ENCODE results near the gene GNB1L. TPM values are rescaled to one million over a fixed set of nuclear protein-coding genes. Genes with fewer than 3 reads are reported as not detected.

GNB1L gene
- polyA plus RNA-seq, 1 donor from 2014 or later, result 16.5 TPM

GRCh38 chr22:19864538-19865106 is 9.9 kb upstream of the GNB1L start:
- Histone ChIP-seq H3K79me2 (replicated peaks; ENCODE audit: insufficient read depth, low read length) (no peaks in the 10 kb centered on the region), H3K27me3 (ENCODE audit: insufficient read depth, low read depth, low read length) (no peaks in the 10 kb centered on the region), H3F3A (ENCODE audit: insufficient read depth, low read length, poor library complexity, severe bottlenecking) (no peaks in the 10 kb centered on the region), H3K9me2 (ENCODE audit: insufficient read depth, low read length) (no peaks in the 10 kb centered on the region), H2AFZ (ENCODE audit: low read depth, low read length) (no peak overlapping the region), H3K4me3 (ENCODE audit: low read length) (no peak overlapping the region), H3K9ac (ENCODE audit: low read length) (no peak overlapping the region), H3K27ac (ENCODE audit: low read length) (no peak overlapping the region), H3K4me2 (ENCODE audit: low read length) (no peak overlapping the region), H3K9me3 (ENCODE audit: low read length) (no peaks in the 10 kb centered on the region), H4K20me1 (ENCODE audit: insufficient read depth) (no peaks in the 10 kb centered on the region), H3K36me3 (ENCODE audit: insufficient read depth, low read length) (no peaks in the 10 kb centered on the region)
- TF ChIP-seq SMC3 (conservative IDR thresholded peaks at IDR 0.05; ENCODE audit: poor library complexity) (no peak), RAD21 (conservative IDR thresholded peaks at IDR 0.05) (no peak), EP300 (conservative IDR thresholded peaks at IDR 0.05; ENCODE audit: poor library complexity, severe bottlenecking) (no peak), MXI1 (conservative IDR thresholded peaks at IDR 0.05; ENCODE audit: poor library complexity, severe bottlenecking) (no peak), TAF1 (IDR thresholded peaks at IDR 0.05; ENCODE audit: low read depth) (no peak), POLR2AphosphoS5 (IDR thresholded peaks at IDR 0.05) (no peak), CTCF (IDR thresholded peaks at IDR 0.05; ENCODE audit: poor library complexity, severe bottlenecking) (no peak), EZH2 (IDR thresholded peaks at IDR 0.05; ENCODE audit: borderline replicate concordance, insufficient read depth, low read length, poor library complexity, severe bottlenecking) (no peak)
- TF ChIP-seq, protein P1, sequence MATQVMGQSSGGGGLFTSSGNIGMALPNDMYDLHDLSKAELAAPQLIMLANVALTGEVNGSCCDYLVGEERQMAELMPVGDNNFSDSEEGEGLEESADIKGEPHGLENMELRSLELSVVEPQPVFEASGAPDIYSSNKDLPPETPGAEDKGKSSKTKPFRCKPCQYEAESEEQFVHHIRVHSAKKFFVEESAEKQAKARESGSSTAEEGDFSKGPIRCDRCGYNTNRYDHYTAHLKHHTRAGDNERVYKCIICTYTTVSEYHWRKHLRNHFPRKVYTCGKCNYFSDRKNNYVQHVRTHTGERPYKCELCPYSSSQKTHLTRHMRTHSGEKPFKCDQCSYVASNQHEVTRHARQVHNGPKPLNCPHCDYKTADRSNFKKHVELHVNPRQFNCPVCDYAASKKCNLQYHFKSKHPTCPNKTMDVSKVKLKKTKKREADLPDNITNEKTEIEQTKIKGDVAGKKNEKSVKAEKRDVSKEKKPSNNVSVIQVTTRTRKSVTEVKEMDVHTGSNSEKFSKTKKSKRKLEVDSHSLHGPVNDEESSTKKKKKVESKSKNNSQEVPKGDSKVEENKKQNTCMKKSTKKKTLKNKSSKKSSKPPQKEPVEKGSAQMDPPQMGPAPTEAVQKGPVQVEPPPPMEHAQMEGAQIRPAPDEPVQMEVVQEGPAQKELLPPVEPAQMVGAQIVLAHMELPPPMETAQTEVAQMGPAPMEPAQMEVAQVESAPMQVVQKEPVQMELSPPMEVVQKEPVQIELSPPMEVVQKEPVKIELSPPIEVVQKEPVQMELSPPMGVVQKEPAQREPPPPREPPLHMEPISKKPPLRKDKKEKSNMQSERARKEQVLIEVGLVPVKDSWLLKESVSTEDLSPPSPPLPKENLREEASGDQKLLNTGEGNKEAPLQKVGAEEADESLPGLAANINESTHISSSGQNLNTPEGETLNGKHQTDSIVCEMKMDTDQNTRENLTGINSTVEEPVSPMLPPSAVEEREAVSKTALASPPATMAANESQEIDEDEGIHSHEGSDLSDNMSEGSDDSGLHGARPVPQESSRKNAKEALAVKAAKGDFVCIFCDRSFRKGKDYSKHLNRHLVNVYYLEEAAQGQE (IDR thresholded peaks at IDR 0.05; ENCODE audit: borderline replicate concordance), result no peak

DNA sequence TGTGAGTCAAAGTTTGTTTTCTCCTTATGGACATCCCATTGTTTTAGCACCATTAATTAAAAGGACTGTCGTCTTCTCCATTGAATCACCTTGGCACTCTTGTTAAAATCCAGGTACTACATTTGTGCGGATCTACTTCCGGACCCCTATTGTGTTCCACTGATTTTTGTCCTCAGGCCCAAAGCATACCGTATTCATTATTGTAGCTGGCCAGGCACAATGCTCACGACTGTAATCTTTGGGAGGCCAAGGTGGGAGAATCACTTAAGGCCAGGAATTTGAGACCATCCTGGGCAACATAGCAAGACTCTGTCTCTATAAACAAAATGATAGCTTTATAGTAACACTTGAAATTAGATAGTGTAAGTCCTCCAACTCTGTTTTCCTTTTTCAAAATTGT is 8.9 kb upstream of the GNB1L start:
- no peaks in the 10 kb centered on the region for H3K9me3 ChIP-seq (ENCODE audit: low read length)
- no peak overlapping the region for H3K27ac ChIP-seq (ENCODE audit: low read length)
- TF ChIP-seq EP300 (conservative IDR thresholded peaks at IDR 0.05; ENCODE audit: poor library complexity, severe bottlenecking) (no peak), SMC3 (conservative IDR thresholded peaks at IDR 0.05; ENCODE audit: poor library complexity) (no peak), RAD21 (conservative IDR thresholded peaks at IDR 0.05) (no peak), POLR2AphosphoS5 (IDR thresholded peaks at IDR 0.05) (no peak), MXI1 (conservative IDR thresholded peaks at IDR 0.05; ENCODE audit: poor library complexity, severe bottlenecking) (no peak), CTCF (IDR thresholded peaks at IDR 0.05; ENCODE audit: poor library complexity, severe bottlenecking) (no peak), EZH2 (IDR thresholded peaks at IDR 0.05; ENCODE audit: borderline replicate concordance, insufficient read depth, low read length, poor library complexity, severe bottlenecking) (no peak)
- TF ChIP-seq, protein P1 (IDR thresholded peaks at IDR 0.05; ENCODE audit: borderline replicate concordance), result no peak
- no peaks in the 10 kb centered on the region for H3K9me2 ChIP-seq (ENCODE audit: insufficient read depth, low read length)
- H3K4me3 ChIP-seq (ENCODE audit: low read length), result no peak overlapping the region
- H3K9ac ChIP-seq (ENCODE audit: low read length), result no peak overlapping the region
- H3K4me2 ChIP-seq (ENCODE audit: low read length), result no peak overlapping the region
- H4K20me1 ChIP-seq (ENCODE audit: insufficient read depth), result no peaks in the 10 kb centered on the region
- no peaks in the 10 kb centered on the region for H3F3A ChIP-seq (ENCODE audit: insufficient read depth, low read length, poor library complexity, severe bottlenecking)
- no peaks in the 10 kb centered on the region for H3K36me3 ChIP-seq (ENCODE audit: insufficient read depth, low read length)
- H3K27me3 ChIP-seq (ENCODE audit: insufficient read depth, low read depth, low read length), result no peaks in the 10 kb centered on the region
- H3K79me2 ChIP-seq (replicated peaks; ENCODE audit: insufficient read depth, low read length), result no peaks in the 10 kb centered on the region
- no peak overlapping the region for H2AFZ ChIP-seq (ENCODE audit: low read depth, low read length)
